HCT116 (cell line): Measurements from ENCODE around the gene CRHR1.

Source experiments
- EZH2phosphoT487 ChIP-seq: fragments of 200-600 bp; IDR thresholded peaks from 2 replicates; pipeline ENCODE4 v1.6.1; 2018; ENCODE audit warnings: antibody characterized with exemption, borderline replicate concordance
- FOSL1 ChIP-seq: IDR thresholded peaks from 2 replicates; pipeline ENCODE4 v1.6.1; 2012; ENCODE audit warnings: low read depth
- RAD21 ChIP-seq: IDR thresholded peaks from 2 replicates; pipeline ENCODE4 v1.6.1; 2012; ENCODE audit warnings: low read depth, mild to moderate bottlenecking
- SIN3A ChIP-seq: IDR thresholded peaks from 2 replicates; pipeline ENCODE4 v1.6.1; 2012; ENCODE audit warnings: low read depth
- SP1 ChIP-seq: IDR thresholded peaks from 2 replicates; pipeline ENCODE4 v1.6.1; 2012; ENCODE audit warnings: low read depth
- TF ChIP-seq, protein P1 (sequence below), 3 experiments: fragments of 200-600 bp in 1 of 3; sonication (generic) in 1 of 3; IDR thresholded peaks in 2 of 3; conservative IDR thresholded peaks in 1 of 3; 2 replicates each; pipeline ENCODE4 v1.5.1; 2012 to 2017; ENCODE audit warnings: low read depth in 2 of 3, low read length in 2 of 3, antibody characterized with exemption in 1 of 3, borderline replicate concordance in 1 of 3, control low read depth in 1 of 3, mild to moderate bottlenecking in 1 of 3, mixed read lengths in 1 of 3, mixed run types in 1 of 3, moderate library complexity in 1 of 3; ENCODE audit not compliant: insufficient read depth in 1 of 3

DNA sequence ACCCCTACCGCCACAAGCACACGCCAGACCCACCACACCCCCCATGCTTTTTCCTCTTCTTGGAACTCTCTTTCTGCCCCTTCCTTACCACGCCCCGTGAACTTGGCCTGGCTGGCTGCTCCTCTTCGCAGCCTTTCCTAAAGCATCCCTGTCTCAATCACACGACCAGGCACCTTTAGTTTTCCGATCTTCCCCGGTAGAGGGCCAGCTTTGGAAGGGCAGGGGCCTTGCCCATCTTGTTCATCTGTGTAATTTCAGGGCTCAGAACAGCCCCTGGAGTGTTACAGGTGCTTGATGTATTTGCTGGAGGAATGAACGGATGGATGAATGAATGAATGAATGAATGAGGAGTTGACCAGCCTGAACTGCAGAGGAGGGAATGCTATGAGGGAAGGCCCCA, 64.3 kb downstream of the CRHR1 start:
- TF ChIP-seq SP1 (no peak), FOSL1 (no peak), SIN3A (no peak), EZH2phosphoT487 (no peak), RAD21 (no peak)
- TF ChIP-seq, protein P1, sequence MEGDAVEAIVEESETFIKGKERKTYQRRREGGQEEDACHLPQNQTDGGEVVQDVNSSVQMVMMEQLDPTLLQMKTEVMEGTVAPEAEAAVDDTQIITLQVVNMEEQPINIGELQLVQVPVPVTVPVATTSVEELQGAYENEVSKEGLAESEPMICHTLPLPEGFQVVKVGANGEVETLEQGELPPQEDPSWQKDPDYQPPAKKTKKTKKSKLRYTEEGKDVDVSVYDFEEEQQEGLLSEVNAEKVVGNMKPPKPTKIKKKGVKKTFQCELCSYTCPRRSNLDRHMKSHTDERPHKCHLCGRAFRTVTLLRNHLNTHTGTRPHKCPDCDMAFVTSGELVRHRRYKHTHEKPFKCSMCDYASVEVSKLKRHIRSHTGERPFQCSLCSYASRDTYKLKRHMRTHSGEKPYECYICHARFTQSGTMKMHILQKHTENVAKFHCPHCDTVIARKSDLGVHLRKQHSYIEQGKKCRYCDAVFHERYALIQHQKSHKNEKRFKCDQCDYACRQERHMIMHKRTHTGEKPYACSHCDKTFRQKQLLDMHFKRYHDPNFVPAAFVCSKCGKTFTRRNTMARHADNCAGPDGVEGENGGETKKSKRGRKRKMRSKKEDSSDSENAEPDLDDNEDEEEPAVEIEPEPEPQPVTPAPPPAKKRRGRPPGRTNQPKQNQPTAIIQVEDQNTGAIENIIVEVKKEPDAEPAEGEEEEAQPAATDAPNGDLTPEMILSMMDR (IDR thresholded peaks at IDR 0.05 in 2 of 3, conservative IDR thresholded peaks at IDR 0.05 in 1 of 3; ENCODE audit: borderline replicate concordance in 1 of 3, insufficient read depth in 1 of 3, low read depth in 2 of 3, low read length in 2 of 3): no peak
